ENCODE data around the gene AGBL4.

DNA sequence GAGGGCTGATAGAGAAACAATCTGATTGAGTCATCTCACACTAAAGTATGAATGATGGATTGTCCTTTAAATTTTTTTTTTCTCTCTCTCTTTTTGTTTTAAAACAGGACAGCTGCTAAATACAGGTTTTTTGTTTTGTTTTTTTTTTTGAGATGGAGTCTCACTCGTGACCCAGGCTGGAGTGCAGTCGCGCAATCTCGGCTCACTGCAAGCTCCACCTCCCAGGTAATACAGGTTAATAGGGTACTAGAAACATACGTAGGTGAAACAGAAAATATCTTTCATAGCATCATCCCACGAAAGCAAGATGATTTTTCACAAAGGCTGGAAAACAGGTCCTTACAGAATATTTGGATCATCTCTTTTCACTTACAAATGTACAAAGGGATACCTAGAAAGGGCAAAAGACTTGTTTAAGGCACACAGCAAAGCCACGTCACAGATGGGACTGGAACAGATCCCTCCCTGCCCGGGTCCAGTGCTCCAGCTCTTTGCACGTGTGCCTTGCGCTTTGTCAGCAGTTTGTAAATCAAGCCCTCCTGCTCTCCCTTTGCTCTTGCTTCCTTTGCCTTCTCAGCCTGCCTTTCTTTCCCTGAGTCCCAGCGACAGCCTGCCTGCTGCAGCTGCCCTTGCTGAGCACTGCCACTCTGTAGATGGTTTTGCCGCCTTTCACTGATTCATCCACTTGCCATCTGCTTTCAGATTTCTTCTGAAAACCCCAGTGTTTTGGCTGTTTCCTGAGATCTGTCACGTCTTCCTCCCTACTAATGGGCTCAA lies 1075.8 kb downstream of the AGBL4 start:
- TF ChIP-seq, protein P1, sequence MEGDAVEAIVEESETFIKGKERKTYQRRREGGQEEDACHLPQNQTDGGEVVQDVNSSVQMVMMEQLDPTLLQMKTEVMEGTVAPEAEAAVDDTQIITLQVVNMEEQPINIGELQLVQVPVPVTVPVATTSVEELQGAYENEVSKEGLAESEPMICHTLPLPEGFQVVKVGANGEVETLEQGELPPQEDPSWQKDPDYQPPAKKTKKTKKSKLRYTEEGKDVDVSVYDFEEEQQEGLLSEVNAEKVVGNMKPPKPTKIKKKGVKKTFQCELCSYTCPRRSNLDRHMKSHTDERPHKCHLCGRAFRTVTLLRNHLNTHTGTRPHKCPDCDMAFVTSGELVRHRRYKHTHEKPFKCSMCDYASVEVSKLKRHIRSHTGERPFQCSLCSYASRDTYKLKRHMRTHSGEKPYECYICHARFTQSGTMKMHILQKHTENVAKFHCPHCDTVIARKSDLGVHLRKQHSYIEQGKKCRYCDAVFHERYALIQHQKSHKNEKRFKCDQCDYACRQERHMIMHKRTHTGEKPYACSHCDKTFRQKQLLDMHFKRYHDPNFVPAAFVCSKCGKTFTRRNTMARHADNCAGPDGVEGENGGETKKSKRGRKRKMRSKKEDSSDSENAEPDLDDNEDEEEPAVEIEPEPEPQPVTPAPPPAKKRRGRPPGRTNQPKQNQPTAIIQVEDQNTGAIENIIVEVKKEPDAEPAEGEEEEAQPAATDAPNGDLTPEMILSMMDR (IDR thresholded peaks at IDR 0.05; ENCODE audit: borderline replicate concordance, extremely low read depth, low read length, poor library complexity, severe bottlenecking), result no peak
- TF ChIP-seq EZH2 (IDR thresholded peaks at IDR 0.05; ENCODE audit: borderline replicate concordance, low read depth, low read length, severe bottlenecking), result no peak
